SK-N-SH treated with all-trans-retinoic acid at 6 μM for 48 hours (cell line): ENCODE measurements around the gene SPRED3.

Experiments
- CREB5 ChIP-seq: fragments of 250-450 bp; sonication (Bioruptor Pico); IDR thresholded peaks from 2 replicates; pipeline ENCODE4 v1.5.1; 2020; ENCODE audit warnings: low read depth, mild to moderate bottlenecking, moderate library complexity
- GLIS3 ChIP-seq: fragments of 250-450 bp; sonication (Bioruptor Pico); IDR thresholded peaks from 2 replicates; pipeline ENCODE4 v1.5.0; 2020; ENCODE audit warnings: mild to moderate bottlenecking, moderate library complexity
- ISL1 ChIP-seq: fragments of 250-450 bp; sonication (Bioruptor Pico); IDR thresholded peaks from 2 replicates; pipeline ENCODE4 v2.1.2; 2022; ENCODE audit warnings: mild to moderate bottlenecking, moderate library complexity
- PATZ1 ChIP-seq: fragments of 250-450 bp; sonication (Bioruptor Pico); IDR thresholded peaks from 2 replicates; pipeline ENCODE4 v1.8.0; 2020; ENCODE audit warnings: mild to moderate bottlenecking, moderate library complexity, borderline replicate concordance
- PPARA ChIP-seq: fragments of 250-450 bp; sonication (Bioruptor Pico); IDR thresholded peaks from 2 replicates; pipeline ENCODE4 v1.5.0; 2020; ENCODE audit warnings: mild to moderate bottlenecking, borderline replicate concordance
- RARB ChIP-seq: fragments of 250-450 bp; sonication (Bioruptor Pico); IDR thresholded peaks from 2 replicates; pipeline ENCODE4 v1.8.0; 2021; ENCODE audit warnings: mild to moderate bottlenecking, moderate library complexity
- SNAI2 ChIP-seq: fragments of 250-450 bp; sonication (Bioruptor Pico); IDR thresholded peaks from 2 replicates; pipeline ENCODE4 v1.5.0; 2020; ENCODE audit warnings: mild to moderate bottlenecking, moderate library complexity
- TCF4 ChIP-seq: fragments of 250-450 bp; sonication (Bioruptor Pico); IDR thresholded peaks from 2 replicates; pipeline ENCODE4 v1.8.0; 2021; ENCODE audit warnings: mild to moderate bottlenecking, moderate library complexity, borderline replicate concordance
- TOX ChIP-seq: fragments of 250-450 bp; sonication (Bioruptor Pico); IDR thresholded peaks from 2 replicates; pipeline ENCODE4 v1.8.0; 2021; ENCODE audit warnings: mild to moderate bottlenecking, moderate library complexity, borderline replicate concordance
- ZFP3 ChIP-seq: fragments of 250-450 bp; sonication (Bioruptor Pico); IDR thresholded peaks from 2 replicates; pipeline ENCODE4 v1.5.0; 2020; ENCODE audit warnings: mild to moderate bottlenecking, moderate library complexity
- ZFP30 ChIP-seq: fragments of 450-650 bp; formaldehyde crosslinking; IDR thresholded peaks from 2 replicates; pipeline ENCODE4 v1.5.0; 2022; ENCODE audit warnings: mild to moderate bottlenecking, moderate library complexity
- ZNF565 ChIP-seq: fragments of 450-650 bp; formaldehyde crosslinking; conservative IDR thresholded peaks from 2 replicates; pipeline ENCODE4 v1.5.0; 2020; ENCODE audit warnings: low read depth, mild to moderate bottlenecking, moderate library complexity
- ZNF70 ChIP-seq: fragments of 450-650 bp; formaldehyde crosslinking; IDR thresholded peaks from 2 replicates; pipeline ENCODE4 v1.5.0; 2020; ENCODE audit warnings: mild to moderate bottlenecking, moderate library complexity
- ZNF8 ChIP-seq: fragments of 450-650 bp; formaldehyde crosslinking; IDR thresholded peaks from 2 replicates; pipeline ENCODE4 v1.5.0; 2020; ENCODE audit warnings: mild to moderate bottlenecking, moderate library complexity

GRCh38 chr19:38434549-38435051 is 46.1 kb downstream of the SPRED3 start:
- TF ChIP-seq CREB5 (CRISPR knock-in tag) (no peak), TCF4 (no peak), ZNF70 (CRISPR knock-in tag) (no peak), ZNF8 (no peak), ISL1 (CRISPR knock-in tag) (no peak), PATZ1 (CRISPR knock-in tag) (no peak), SNAI2 (CRISPR knock-in tag) (no peak), RARB (no peak), TOX (CRISPR knock-in tag) (no peak), GLIS3 (no peak), ZNF565 (no peak), ZFP30 (no peak), PPARA (CRISPR knock-in tag) (no peak), ZFP3 (CRISPR knock-in tag) (no peak)
